ENCODE data around the gene AGTRAP.

AGTRAP gene

DNA sequence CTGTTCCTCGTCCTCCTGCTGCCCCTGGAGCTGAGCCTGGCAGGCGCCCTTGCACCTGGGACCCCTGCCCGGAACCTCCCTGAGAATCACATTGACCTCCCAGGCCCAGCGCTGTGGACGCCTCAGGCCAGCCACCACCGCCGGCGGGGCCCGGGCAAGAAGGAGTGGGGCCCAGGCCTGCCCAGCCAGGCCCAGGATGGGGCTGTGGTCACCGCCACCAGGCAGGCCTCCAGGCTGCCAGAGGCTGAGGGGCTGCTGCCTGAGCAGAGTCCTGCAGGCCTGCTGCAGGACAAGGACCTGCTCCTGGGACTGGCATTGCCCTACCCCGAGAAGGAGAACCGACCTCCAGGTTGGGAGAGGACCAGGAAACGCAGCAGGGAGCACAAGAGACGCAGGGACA, 29.6 kb upstream of the AGTRAP start:
- no peak for DNase-seq (ENCODE audit: low spot score)

DNA sequence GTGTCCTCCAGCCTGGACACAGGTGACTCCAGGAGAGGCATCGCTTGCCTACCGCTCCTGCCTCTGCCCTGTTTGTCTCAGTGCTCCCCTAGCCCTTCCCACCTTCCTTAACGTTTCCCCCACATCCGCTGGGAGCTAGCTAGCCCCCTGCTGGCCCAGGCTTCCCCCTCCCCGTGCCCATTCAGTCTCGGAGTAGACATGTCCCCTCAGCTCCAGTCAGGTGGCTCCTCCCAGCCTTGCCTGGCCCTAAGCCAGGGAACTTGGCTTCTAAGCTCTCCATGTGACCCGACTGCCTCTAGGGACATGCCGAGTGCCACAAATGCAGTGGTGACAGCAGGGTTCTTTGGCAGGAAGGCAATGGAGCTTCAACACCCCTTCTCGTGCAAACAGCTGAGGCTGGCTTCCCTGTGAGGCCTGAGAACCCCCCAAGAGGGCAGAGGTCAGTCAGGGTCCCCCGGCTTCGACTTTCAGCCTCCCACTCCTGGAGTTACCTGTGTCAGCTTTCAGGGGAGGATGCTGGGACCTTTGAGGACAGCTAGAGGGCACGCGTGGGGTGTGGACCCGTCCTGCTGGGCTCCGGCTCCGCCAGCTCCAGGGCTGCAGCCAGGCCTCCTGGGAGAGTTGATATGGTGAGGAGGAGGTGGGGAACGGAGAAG, 28.2 kb upstream of the AGTRAP start:
- no peak for DNase-seq (ENCODE audit: low spot score)

DNA sequence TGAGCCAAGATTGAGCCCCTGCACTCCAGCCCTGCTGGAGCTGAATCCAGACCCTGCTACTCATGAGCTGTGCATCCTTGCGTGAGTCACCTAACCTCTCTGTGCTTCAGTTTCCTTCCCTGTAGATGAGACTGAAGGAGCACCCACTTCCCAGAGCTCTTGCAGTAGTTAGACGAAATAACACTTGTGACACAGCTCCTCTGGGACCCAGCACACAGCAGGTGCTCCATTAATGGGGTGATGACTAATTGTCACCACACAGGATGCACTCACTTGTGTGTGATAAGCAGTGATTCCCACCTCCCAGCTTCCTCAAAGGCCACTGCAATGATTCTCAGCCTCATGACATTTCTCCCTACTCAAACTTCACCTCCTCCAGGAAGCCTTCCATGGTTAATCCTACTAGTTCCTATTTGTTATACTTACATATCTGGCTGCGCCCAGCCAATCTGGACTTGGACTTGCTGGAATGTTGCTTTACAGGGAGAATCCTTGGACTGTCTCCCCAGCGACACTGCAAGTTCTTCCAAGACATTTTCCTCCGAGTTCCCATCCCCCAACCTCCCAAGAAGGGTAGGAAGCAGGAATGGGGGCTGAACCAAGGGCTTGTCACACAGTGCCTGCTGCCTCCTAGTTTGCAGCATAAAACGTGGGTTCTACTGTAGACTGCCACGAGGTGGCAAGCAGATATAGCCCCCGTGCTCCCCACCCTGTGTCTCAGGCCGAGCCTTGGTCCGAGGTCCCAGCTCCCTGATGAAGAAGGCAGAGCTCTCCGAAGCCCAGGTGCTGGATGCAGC, 27.2 kb upstream of the AGTRAP start:
- DNase-seq (ENCODE audit: low spot score) = peak; percentile 69

DNA sequence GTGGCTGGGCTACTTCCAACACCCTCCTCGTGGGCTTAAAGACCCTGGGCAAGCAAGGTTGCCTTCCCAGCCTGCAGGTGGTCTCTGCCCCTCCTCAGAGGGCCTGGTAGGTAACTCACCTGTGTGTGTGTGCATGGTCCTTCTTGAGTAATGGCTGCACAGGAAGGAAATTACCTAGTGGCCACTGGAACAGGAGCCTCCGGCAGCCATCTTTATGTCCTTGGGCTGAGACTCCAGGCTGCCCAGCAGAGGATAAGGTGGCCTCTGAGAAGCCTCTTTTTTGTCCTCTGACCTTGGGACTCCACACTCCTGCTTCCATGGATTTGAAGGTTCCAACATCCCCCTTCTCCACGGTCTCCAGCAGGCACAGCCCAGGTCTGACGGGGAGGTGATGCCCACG, 24.4 kb upstream of the AGTRAP start:
- DNase-seq (ENCODE audit: low spot score) = no peak

DNA sequence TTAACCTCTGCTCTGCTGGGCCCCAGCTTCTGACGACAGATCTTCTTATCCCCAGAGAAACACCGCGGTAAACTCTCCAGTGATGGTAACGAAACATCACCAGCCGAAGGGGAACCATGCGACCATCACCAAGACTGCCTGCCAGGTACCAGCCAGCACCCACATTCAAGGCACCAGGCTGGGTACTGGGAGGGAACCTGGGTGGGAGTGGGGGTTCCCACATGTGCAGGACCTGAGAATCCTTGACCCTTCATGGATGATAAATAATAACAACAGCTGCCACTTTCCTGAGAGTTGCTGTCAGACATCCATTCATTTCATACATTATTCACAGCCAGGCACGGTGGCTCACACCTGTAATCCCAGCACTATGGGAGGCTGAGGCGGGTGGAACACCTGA, 23.7 kb upstream of the AGTRAP start:
- no peak for DNase-seq (ENCODE audit: low spot score)

DNA sequence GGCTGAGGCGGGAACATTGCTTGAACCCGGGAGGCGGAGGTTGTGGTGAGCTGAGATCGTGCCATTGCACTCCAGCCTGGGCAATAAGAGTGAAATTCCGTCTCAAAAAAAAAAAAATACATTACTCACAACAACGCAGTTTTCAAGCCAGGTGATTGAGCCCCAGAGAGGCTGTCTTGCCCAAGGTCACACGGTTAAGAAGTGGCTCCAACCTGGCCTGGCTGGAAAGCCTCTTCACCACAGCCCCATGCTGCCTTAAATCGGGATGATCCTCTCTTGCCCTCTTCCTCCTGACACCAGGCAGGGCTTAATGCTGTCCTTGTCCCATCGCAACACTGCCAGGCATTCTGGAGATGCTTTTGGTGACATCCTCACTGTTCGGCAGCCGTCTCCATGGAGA, 22.8 kb upstream of the AGTRAP start:
- DNase-seq (ENCODE audit: low spot score) = no peak

DNA sequence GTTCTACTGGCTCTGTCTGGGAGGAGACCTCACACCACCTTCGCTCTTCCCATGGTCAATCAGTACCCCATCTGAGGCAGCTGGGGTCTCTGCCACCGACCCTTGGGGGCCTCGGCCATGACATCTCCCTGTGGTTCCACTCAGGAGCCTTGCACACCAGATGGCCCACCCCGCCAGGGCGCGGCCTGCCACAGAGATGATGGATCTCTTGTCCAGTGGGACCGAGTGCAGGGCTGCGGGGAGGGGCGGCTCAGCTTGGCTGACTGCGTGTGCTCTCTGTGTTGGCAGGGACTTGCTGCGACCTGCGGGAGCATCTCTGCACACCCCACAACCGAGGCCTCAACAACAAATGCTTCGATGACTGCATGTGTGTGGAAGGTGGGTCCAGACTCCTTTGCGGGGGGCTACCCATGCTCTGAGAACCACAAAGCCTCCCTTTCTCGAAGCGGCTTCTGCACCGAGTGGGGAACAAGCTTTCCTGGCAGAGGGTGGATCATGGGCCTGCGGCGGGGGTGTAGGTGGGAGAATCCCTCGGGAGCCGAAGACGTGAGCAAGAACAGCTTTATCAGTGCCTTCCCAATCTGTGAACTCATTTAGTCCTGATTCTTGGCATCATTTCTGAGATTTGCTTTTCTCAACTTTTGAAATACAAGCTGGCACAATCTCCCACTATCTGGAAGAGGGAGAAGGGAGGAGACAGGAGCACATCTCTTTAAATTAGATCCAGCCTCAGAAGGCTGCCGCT, 20.9 kb upstream of the AGTRAP start:
- DNase-seq (ENCODE audit: low spot score) = no peak

DNA sequence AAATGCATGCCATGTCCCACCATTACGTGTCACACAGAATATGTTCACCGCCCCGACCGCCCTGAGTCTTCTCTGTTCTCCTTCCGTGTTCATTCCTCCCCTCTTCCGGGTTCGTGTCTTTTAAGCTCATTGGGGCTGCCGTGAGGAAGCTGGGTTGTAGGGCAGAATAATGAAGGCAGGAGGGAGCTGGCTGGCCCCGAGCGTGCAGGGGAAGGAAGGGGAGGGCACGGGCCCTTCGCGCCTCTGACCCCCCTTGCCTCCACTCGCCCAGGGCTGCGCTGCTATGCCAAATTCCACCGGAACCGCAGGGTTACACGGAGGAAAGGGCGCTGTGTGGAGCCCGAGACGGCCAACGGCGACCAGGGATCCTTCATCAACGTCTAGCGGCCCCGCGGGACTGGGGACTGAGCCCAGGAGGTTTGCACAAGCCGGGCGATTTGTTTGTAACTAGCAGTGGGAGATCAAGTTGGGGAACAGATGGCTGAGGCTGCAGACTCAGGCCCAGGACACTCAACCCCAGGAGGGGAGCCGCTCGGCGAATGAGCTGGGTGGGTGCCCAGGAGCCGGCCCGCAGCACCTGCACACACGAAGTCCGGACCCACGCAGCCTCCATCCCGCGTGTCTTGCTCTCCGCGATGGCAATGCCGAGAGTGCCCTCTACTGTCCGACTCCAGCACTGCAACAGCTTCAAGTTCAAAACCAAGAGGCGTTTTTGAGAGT, 16.5 kb upstream of the AGTRAP start:
- peak; percentile 53 for DNase-seq (ENCODE audit: low spot score)

DNA sequence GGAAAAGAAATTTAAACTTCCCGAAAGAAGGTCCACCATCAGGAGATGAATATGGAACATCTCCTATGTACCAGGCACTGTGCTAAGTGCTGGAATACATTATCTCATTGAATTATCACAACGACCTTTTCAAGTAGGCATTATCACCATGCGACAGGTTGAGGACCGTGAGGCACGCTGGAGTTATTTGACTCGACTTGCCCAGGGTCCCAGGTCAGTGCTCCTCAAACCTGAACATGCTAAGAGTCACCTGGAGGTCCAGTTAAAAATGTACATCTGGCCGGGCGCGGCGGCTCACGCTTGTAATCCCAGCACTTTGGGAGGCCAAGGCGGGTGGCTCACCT, 15.9 kb upstream of the AGTRAP start:
- DNase-seq (ENCODE audit: low spot score) = no peak

DNA sequence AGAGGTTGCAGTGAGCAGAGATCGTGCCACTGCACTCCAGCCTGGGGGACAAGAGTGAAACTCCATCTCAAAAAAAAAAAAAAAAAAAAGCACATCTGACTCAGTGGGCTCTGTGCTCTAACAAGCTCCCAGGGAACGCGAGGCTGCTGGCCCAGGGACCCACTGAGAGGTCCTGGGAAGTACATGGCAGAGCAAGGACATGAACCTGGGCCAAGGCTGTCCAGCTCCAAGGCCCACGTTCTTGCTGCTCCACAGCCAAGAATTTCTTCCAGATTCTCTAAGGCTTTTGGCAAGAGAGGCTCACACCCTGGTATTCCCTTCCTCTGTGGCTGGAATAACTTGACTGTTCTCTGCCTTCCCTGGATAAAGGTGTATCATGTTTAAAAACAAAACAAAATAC, 15.4 kb upstream of the AGTRAP start:
- no peak for DNase-seq (ENCODE audit: low spot score)

DNA sequence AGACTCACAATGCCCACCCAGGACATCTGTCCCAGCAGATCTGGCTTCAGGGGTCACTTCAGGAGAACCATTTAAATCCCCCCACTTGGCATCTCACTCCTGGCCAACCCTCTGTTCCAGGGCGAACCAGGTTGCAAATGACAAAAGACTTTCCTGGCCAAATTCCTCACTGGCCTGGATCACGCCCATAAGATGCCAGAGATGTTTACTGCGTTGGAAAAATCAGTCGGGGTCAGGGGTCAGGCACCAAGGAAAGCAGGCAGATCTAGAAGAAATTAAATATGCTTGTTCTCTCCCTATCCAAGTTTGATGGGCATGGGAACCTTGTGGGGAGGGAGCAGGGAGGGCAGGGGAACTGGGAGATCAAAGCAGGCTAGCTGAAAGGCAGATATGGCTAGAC, 14.6 kb upstream of the AGTRAP start:
- no peak for DNase-seq (ENCODE audit: low spot score)

DNA sequence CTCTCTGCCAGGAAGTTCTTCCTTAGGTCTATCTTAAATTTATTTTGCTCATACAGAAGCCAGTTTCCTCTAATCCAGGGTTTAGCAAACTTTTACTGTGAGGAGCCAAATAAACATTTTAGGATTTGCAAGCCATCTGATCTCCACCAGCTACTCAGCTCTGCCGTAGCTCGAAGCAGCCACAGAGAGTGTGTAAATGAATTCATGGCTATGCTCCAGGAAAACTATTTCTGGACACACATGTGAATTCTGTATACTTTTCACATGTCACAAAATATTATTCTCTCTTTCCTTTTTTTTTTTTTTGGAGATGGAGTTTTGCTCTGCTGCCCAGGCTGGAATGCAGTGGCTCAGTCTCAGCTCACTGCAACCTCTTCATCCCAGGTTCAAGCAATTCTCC, 13.4 kb upstream of the AGTRAP start:
- no peak for DNase-seq (ENCODE audit: low spot score)

DNA sequence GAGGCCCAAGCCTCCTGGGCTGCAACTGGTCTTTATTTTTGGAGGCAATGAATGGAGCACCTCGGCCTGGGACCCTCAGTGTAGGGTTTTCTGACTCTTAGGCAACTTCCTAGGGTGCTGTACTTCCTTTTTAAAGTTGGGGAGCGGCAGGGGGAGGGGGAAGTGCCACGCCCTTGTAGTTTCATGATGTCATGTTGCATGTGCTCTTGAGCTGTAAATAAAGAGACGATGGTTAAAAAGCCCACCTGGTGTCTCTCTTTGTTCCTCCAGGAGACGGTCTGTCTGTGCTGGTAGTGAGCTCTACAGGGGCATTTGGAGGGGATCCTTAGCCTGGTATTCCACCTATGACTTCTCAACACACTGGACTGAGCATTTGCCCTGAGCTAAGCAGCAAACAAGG, 10.3 kb upstream of the AGTRAP start:
- no peak for DNase-seq (ENCODE audit: low spot score)

DNA sequence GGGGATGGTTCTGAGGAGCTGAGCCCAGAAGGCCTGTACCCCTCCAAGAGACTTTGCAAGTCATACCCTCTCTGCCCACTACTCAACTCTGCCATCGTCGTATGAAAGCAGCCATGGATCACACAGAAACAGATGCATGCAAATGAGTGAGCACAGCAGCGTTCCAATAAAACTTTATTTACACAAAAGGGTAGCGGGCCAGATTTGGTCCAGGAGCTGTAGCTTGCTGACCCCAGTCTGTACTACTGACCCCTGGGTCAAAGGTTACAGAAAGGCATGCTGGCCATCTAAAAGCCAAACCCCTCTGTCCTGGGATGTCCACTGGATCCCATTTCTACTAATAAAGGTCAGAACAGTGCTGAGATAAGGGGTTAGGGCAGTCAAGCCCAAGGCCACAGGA, 8.8 kb upstream of the AGTRAP start:
- DNase-seq (ENCODE audit: low spot score) = no peak

DNA sequence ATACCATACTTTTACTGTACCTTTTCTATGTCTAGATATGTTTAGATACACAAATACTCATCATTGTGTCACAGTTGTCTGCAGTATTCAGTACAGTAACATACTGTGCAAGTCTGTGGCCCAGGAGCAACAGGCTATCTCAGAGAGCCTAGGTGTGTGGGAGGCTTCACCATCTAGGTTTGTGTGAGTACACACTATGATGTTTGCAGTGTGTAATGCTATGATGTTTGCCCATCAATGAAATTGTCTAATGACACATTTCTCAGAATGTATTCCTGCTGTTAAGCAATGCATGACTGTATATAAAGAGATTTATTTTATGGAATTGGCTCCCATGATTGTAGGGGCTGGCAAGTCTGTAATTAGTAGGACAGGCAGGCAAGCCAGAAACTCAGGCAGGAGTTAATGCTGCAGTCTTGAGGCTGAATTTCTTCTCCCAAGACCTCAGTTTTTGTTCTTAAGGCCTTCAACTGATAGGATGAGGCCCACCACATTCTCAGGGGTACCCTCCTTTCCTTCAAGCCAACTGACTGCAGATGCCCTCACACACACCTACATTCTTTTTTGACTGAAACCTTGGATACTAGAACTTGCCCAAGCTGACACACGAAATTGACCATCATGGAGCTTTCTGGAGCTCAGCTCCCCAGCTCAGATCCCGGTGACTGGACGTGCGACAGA, 7.7 kb upstream of the AGTRAP start:
- no peak for DNase-seq (ENCODE audit: low spot score)

DNA sequence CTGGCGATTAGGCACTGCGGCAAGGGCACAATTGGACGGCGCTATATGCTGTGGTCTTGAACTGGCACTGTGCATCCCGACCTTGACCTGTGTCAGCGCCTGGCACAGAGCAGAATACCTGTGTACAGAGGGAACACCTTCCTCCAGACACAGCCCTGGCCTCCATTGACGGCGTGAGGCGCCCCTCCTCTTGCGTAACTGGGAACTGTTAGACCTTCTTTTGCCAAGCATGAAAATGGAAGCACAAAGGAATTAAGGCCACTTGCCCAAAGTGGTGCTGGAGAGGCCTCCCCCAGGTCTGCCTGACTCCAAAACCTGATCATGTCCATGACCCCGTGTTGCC, 6.8 kb upstream of the AGTRAP start:
- DNase-seq (ENCODE audit: low spot score) = no peak

DNA sequence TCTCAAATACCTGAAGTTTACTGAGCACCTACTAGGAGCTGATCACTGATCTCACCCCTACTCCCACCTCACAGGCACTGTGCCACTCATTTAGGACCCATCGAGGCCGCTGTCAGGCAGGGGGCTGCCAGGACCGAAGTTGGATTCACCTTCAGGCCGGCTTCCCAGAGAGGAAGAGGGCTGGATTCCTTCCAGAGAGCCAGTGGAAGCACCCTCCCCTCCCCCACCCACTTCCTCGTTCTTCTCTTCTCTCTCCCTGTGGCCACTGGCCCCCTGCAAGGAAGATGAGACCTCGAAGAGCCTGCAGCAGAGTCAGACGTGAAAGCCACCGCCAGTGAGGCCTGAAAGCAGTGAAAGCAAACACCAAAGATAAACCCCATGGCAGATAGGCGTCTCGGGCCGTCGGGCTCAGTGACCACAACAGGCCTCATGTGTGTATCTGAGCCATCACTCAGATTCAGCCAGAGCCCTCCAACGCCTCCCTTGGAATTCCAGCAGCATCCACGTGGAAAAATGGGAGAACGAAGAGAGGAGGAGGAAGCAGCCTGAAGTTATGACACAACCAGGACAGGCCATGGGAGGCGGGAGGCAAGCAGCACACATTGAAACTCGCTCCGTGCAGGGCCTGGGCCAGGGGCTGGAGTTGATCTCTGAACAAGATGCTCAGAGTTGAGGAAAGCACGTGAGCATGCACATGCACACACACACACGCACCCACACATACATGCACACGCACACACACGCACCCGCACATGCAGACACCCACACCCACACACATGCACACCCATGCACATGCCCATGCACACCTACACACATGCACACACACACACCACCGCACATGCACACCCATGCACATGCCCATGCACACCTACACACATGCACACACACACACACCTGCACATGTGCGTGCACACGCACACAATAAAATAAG, 6.2 kb upstream of the AGTRAP start:
- DNase-seq (ENCODE audit: low spot score) = no peak

DNA sequence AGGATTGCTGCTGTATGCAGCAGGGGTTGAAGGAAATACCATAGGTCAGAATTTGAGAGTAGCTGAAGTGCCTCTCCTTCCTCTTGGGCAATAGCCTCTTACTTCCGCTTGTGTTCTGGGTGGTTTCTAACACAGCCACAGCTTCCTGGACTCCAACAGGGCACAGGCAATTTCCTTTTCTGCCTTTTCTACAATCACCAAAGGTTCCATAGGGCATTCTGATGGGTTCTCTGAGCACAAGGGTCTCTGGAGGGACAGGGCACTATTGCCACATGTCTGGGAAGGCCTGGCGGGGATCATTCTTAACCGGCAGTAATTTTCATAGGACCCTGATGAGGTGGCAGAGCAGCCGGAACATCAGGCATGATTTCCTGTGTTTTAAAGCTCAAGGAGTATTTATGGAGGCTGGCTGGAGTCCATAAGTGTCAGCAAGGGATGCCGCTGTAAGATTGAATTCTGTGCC, 5.5 kb upstream of the AGTRAP start:
- no peak for DNase-seq (ENCODE audit: low spot score)

DNA sequence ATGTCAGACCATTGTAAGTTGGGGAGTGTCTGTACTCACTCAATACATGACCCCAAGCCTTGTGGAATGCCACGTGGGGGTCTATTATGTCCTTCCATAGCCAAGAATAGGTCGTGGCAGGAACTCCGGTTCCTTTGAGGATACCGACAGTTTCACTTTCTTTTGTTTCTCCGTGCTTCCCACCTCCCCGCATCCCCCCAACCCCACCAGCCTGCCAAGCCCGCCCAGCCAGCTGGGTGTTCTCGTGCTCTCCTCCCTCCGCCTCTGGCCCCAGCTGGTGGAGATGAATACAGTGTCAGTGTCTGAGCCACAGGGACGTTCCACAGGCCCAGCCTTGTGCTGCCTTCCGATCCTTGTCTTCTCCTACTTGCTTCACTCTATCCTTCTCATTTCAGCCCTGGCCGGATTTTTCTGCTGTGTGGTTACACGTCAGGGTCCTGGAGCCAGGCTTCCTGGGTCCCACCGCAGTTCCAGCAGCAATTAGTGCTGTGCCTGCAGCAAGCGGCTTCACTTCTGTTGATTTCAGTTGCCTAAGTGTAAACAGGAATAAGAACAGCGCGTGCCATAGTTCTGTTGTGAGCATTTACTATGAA, 4.1 kb upstream of the AGTRAP start:
- DNase-seq (ENCODE audit: low spot score) = no peak

DNA sequence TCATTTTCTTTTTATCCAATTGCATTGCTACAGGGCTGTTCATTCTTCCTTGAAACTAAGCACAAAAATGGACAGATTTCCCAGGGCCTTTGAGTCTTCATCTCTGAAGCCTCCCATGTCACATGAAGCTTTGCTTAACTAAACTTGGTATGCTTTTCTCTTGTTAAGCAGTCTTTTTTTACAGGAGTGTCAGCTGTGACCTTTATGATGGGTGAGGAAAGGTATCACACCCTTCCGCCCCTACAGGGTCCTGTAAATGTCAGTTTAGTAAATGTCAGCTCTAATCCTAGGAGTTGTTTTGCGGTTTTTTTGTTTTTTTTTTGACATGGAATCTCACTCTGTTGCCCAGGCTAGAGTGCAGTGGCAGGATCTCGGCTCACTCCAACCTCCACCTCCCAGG, 2.6 kb upstream of the AGTRAP start:
- DNase-seq (ENCODE audit: low spot score) = no peak

DNA sequence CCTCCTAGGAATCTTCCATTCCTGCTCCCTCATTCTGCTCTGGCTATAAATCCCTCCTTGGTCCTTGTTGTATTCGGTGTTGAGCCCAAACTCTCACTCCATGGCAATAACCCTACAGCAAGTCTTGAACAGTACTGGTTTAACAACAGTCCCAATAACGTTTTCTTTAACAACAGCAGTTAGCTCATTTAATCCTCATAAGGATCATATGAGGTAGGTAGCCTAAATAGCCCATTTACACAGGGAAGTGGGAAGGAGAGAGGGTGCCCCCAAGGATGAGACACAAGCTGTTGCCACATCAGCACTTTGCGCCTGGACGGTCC, 444 bp upstream of the AGTRAP start:
- no peak for DNase-seq (ENCODE audit: low spot score)

All from RKO (cell line).